ENCODE measurements around the gene MED28. TPM values are rescaled to one million over a fixed set of nuclear protein-coding genes. Genes with fewer than 3 reads are reported as not detected.
"Not testable (repeated sequence)": the region's sequence is repeated elsewhere in the genome, so short reads cannot be mapped to it uniquely, and the experiment has no call there.

Gene MED28
- total RNA-seq, 1 experiment from 2014 or later: 7.4 TPM

DNA sequence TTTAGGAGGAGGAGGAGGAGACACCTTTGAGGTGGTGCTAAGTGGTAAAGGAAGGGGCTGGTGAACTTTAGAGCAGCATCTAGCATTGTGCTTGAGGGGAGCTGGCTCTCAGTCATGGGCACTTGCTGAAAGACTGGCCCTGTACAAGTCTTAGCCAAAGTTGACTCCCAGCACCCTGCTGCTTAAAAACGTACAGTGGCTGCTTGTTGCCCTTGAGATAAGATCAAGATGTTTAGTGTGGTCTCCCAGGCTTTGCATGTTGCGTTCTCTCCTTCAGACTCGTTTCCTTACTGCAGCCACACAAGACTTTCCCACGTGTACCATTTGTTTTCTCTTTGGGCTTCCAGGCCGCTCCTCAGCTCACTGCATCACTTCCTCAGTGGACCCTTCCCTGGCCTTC, 1.8 kb downstream of the MED28 start:
- DNase-seq (ENCODE audit: extremely low read depth, low read depth): no peak

DNA sequence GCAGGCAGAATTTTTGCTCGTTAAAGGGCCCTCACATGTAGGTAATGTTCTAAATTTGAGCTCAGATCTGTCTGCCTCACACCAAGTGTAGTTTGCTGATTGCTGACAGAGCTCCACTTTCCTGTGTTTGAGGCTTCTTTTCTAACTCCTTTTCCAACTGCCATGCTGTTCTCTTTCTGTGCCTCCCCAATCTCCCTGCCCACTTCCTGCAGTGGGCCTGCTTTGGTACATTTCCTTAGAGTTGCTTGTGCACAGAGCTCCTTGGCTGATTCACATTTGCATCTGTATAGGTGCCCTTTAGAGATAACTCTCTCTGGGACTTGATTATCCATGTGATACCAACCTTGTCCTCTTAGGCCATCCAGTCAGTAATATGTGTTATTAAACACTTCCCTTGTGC, 4.5 kb downstream of the MED28 start:
- no peak for DNase-seq (ENCODE audit: extremely low read depth, low read depth)

GRCh38 chr4:17619416-17620105, 5.1 kb downstream of the MED28 start:
- no peak for DNase-seq (ENCODE audit: extremely low read depth, low read depth)

- no peak for DNase-seq (ENCODE audit: extremely low read depth, low read depth)
Observed at GRCh38 chr4:17623451-17624001, 9.1 kb downstream of the MED28 start.

- DNase-seq (ENCODE audit: extremely low read depth, low read depth): no peak
Observed at GRCh38 chr4:17624821-17625220, 10.4 kb downstream of the MED28 start.

DNA sequence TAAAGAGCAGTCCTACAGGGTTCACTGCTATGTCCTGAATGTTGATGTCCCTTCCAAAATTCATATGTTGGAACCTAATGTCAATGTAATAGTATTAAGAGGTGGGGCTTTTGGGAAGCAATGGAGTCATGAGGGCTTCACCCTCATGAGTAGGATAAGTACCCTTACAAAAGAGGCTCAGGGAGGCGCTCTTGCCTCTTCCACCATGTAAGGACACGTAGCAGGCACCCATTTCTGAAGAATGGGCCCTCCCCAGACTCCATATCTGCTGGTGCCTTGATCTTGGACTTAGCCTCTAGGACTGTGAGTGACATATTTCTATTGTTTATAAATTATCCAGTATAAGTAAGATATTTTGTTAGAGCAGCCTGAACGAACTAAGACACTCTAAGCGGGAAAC, 15.8 kb downstream of the MED28 start:
- DNase-seq (ENCODE audit: extremely low read depth, low read depth): no peak

- DNase-seq (ENCODE audit: extremely low read depth, low read depth): no peak
Observed at GRCh38 chr4:17633600-17633999, 19.2 kb downstream of the MED28 start.

DNA sequence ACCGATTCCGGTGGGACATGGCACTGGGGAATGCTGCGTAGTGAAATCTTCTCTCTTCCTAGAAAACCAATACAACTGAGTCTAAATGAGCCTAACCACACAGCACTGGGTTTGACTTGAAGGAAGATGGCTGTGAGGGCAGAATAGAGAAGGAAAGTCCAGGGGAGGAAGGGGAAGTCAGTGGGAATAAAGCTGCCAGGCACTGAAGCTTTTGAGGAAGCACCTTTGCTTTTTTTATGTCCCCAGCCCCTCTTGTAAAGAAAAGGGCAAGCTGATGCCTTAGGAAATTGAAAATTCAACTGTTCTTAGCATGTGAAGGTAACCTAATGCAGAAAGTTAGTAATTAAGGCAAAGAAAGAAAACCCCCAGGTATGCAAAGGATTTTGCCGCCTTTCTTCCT, 20.6 kb downstream of the MED28 start:
- DNase-seq (ENCODE audit: extremely low read depth, low read depth): no peak

DNA sequence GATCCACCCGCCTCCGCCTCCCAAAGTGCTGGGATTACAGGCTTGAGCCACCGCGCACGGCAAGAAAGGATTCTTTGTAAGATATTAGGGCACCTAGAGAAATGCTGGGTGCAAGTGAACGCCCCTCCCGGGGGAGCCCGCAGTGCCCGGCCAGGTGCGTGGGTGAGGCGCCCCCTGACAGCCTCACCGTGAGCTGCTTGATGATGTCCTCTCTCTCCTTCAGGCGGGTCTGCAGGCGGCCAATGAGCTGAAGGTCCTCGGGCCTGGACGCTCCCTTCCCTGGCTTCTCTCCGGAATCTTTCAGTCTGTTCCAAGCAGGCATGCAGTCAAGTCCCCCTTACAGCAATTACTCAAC, 21.9 kb downstream of the MED28 start:
- DNase-seq (ENCODE audit: extremely low read depth, low read depth): no peak

DNA sequence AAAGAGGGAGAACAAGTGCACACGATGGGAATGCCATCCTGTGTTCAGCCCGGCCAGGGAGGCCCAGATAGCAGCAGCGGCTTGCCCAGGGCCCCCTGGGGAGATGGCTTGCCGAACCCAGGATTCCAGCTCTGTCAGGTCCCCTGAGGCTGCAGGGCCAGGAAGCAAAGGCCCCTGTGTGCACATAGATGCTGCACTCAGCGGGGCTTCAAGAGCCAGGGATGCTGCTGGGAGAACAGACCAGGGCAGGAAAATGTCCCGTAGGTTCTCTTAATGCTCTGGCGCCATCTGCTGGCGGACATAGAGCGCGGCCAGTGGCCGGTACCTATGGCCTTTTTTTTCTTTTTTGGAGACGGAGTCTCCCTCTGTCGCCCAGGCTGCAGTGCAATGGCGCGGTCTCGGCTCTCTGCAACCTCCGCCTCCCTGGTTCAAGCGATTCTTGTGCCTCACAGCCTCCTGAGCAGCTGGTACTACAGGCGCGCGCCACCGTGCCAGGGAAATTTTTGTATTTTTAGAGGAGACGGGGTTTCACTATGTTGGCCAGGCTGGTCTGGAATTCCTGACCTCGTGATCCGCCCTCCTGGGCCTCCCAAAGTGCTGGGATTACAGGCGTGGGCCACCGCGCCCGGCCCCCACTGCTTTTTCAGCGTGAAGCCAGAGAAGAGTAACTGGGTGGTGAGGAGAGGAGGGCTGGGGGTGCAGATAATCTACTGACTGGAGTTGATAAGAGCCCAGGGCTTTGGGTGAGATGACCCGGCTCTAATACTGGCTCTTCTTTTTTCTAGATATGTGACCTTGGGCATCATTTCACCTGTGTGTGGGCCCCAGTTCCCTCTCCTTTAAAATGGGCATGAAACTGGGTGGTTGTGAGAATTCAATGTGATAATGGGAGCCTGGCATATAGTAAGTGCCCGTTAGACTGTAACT, 22.5 kb downstream of the MED28 start:
- peak; percentile 69 for DNase-seq (ENCODE audit: extremely low read depth, low read depth)

DNA sequence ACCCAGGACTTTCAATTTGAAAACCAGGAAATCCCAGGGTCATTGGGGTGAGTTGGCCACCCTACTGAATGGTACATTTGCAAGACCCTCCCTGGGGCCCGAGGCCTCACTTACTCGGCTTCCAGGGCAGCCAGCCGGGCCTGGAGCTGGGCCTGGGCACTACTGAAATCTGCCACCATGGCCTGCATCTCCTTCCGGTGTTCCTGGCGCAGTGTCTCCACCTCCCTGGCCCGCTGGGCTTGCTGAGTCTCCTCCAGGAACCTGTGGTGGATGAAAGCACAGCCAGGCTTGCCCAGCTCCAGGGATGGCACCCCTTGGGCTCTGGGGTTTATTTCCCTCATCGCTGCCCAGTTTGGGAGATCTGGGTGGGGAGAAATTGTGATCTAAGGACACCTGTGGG, 24.7 kb downstream of the MED28 start:
- DNase-seq (ENCODE audit: extremely low read depth, low read depth): no peak

- no peak for DNase-seq (ENCODE audit: extremely low read depth, low read depth)
Observed at GRCh38 chr4:17642398-17642783, 27.9 kb downstream of the MED28 start.

DNA sequence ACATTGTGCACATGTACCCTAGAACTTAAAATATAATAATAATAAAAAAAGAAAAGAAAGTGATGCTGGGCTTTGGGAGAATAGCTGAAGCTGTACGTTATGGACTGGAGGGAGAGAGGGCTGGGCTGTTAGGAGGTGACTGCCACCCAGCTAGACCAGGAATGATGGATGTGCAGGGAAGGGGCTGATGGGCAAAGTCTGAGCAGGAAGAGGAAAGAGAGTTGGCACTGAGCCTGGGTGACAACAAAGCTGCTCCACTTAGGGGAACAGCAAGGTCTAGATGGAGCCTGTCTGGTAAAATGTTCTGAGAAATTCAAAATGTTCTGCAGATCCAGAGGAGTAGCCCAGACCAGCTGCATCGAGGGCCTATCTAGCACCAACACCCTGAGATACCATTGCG, 32.3 kb downstream of the MED28 start:
- no peak for DNase-seq (ENCODE audit: extremely low read depth, low read depth)

DNA sequence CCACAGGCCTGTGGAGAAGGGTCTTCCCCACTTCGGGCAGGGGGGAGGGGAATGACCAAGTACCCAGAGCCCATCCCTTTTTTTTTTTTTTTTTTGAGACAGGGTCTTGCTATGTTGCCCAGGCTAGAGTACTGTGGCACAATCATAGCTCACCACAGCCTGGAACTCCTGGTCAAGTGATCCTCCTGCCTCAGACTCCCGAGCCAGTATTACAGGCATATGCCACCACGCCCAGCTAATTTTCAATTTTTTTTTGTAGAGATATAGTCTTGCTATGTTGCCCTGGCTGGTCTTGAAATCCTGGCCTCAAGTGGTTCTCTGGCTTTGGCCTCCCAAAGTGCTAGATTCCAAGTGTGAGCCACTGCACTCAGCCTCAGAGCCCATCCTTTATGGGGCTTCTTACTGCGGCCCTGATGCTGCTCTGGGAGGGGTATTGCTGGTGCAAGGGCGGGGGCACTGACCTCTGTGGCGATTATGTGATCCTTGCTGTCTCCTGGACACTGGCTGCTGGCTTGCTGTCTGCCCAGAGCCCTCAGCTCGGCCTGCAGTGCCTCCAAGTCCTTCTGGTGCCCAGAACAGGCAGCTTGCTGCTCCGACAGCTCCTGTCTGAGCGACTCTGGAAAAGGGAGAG, 32.9 kb downstream of the MED28 start:
- no peak for DNase-seq (ENCODE audit: extremely low read depth, low read depth)

- no peak for DNase-seq (ENCODE audit: extremely low read depth, low read depth)
Observed at GRCh38 chr4:17647927-17648326, 33.5 kb downstream of the MED28 start.

DNA sequence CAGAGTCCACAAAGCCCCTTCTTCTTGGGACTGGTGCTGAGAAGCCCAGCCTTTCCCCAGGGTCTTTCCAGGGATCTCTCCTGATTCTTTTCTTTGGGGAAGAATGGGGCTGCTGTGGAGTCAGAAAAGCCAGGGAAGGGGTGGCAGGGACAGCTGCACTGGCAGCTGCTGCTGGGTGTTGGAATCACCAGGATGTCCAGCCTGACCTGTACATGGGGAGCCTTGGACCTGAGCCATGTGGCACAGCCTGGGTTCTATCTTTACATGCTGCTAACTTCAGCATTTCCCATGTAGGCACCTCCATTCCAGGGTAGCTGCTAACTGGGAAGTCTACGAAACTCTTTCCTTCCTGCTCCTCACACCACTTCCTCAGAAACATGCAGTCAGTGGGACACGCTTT, 36.0 kb downstream of the MED28 start:
- no peak for DNase-seq (ENCODE audit: extremely low read depth, low read depth)

- DNase-seq (ENCODE audit: extremely low read depth, low read depth): no peak
Observed at GRCh38 chr4:17654701-17655100, 40.3 kb downstream of the MED28 start.

DNA sequence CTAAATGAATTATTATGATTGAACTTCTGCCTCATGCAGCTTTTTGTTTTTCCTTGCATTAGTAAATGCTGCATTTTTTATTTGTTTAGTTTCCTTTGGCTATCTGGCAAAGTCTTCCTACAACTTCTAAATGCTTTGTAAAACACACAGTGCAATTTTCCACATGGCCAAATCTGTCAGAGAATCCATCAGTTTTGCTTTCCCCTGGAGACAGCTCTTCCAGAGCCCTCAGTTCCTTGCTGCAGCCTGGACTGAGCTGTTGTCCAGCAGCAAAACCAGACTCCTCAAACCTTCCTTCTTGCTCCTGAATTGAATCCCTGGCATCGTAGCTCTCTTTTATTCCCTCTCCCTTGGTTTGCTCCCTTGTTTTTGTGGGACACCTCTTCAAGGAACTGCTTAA, 42.6 kb downstream of the MED28 start:
- DNase-seq (ENCODE audit: extremely low read depth, low read depth): no peak

DNA sequence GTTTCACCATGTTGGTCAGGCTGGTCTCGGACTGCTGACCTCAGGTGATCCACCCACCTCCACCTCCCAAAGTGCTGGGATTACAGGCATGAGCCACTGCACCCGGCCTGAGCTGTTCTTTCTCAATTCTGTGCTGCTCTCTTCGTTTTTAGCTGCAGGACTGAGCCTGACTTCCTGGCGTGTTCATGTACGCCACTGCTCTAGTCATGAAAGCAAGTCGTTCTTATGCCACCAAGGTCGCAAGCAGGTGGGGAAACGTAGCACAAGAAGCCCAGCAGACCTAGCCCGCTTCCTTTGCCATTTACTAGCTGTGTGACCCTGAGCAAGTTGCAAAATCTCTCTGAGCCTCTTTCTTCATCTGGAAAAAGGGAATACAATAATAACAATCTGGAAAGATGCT, 43.4 kb downstream of the MED28 start:
- DNase-seq (ENCODE audit: extremely low read depth, low read depth): no peak

- DNase-seq (ENCODE audit: extremely low read depth, low read depth): not testable (repeated sequence)
Observed at GRCh38 chr4:17659196-17659595, 44.8 kb downstream of the MED28 start.

GRCh38 chr4:17662694-17663093, 48.3 kb downstream of the MED28 start:
- DNase-seq (ENCODE audit: extremely low read depth, low read depth): no peak

All from NCI-H460 (cell line).